Body of pancreas (tissue), 4 donors: ENCODE data around the gene PDIK1L. TPM values are rescaled to one million over a fixed set of nuclear protein-coding genes. Genes with fewer than 3 reads are reported as not detected.

ENCODE experiments used
- ATAC-seq: fragments of 150-250 bp; one replicate; pipeline ENCODE4 v1.9.1; 2016
- DNase-seq, 4 donors: peaks; one replicate each; pipeline ENCODE4 v3.0.0-alpha.2; 2019
- H3K27ac ChIP-seq, 4 donors: fragments of 200-600 bp; sonication (generic); 1 replicate in 3 of 4; 2 replicates in 1 of 4; pipeline versions ENCODE4 v1.5.1 to v1.6.1; 2016 to 2019; ENCODE audit warnings: mild to moderate bottlenecking in 1 of 4, mixed read lengths in 1 of 4, moderate library complexity in 1 of 4
- H3K27me3 ChIP-seq, 2 donors: fragments of 200-600 bp; sonication (generic); one replicate each; pipeline ENCODE4 v1.6.0; 2016; ENCODE audit warnings: mild to moderate bottlenecking in 1 of 2
- H3K36me3 ChIP-seq, 2 donors: fragments of 200-600 bp; sonication (generic); replicated peaks in 1 of 2; 2 replicates each; pipeline ENCODE4 v1.5.1; 2016; ENCODE audit warnings: low read depth in 2 of 2; ENCODE audit not compliant: insufficient read depth in 1 of 2
- H3K4me1 ChIP-seq: fragments of 200-600 bp; sonication (generic); one replicate; pipeline ENCODE4 v1.6.0; 2016
- H3K4me3 ChIP-seq, 2 donors: fragments of 200-600 bp; sonication (generic); 1 replicate in 1 of 2; 2 replicates in 1 of 2; pipeline ENCODE4 v1.5.1; 2016 to 2019
- H3K9me3 ChIP-seq, 3 donors: fragments of 200-600 bp; sonication (generic); 1 replicate in 2 of 3; 2 replicates in 1 of 3; pipeline ENCODE4 v1.5.1; 2016
- POLR2A ChIP-seq, 3 donors: fragments of 450-650 bp; IDR thresholded peaks; one replicate each; pipeline ENCODE4 v1.6.1; 2016; ENCODE audit warnings: antibody characterized with exemption in 3 of 3, mild to moderate bottlenecking in 2 of 3
- WGBS, 2 donors: methylation state at CpG; one replicate each; pipeline ENCODE4 v1.1.5; 2017; 5-methylcytosine and 5-hydroxymethylcytosine counted together
- intact Hi-C: fragments of 100-400 bp; cut with DNase I; formaldehyde crosslinking; loops from one replicate; pipeline ENCODE4 v1.15.1; 2023
- total RNA-seq, 2 donors: library from RNA; depleted of rRNA; stranded (reverse); fragments of >200 nt; gene quantifications; one replicate each; pipeline ENCODE4 v1.1.0, GENCODE V29; 2016
- TF ChIP-seq, protein P1 (sequence below), 7 experiments: fragments of 450-650 bp in 4 of 7; fragments of 200-600 bp in 3 of 7; sonication (generic) in 3 of 7; IDR thresholded peaks; one replicate each; pipeline ENCODE4 v1.5.1; 2016 to 2019; ENCODE audit warnings: antibody characterized with exemption in 7 of 7

The PDIK1L gene
- total RNA-seq, 2 donors from 2014 or later: 5.6 to 7.8 TPM

DNA sequence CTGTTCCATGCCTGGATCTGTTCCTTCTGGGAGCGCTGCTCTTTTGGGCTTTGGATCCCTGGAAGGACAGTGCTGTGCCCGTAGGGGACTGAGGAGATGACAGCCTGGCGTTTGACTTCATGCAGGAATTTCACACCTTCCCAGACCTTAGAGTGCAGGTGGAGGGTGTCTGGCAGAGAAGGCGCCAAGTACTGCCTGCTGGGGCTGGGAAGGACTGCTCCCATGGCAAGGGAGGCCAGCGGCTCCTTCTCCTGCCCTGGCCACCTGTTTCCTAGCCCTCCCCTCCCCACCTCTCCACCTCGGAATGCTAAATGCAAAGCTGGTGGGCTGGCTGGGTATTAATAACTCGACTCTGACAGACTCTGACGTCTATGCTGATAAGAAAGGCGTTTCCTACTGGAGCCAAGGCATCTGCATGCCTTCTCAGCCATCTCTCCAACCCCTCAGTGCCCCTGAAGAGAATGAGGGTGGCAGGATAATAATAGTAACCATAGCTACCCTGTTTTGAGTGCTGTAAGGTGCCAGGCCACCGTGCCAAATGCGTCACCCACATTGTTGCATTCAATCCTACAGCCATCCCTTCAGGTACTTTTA lies 17.5 kb upstream of the PDIK1L start:
- TF ChIP-seq POLR2A (IDR thresholded peaks at IDR 0.05): peak in 1 of 3 donors; percentile 73
- TF ChIP-seq, protein P1, sequence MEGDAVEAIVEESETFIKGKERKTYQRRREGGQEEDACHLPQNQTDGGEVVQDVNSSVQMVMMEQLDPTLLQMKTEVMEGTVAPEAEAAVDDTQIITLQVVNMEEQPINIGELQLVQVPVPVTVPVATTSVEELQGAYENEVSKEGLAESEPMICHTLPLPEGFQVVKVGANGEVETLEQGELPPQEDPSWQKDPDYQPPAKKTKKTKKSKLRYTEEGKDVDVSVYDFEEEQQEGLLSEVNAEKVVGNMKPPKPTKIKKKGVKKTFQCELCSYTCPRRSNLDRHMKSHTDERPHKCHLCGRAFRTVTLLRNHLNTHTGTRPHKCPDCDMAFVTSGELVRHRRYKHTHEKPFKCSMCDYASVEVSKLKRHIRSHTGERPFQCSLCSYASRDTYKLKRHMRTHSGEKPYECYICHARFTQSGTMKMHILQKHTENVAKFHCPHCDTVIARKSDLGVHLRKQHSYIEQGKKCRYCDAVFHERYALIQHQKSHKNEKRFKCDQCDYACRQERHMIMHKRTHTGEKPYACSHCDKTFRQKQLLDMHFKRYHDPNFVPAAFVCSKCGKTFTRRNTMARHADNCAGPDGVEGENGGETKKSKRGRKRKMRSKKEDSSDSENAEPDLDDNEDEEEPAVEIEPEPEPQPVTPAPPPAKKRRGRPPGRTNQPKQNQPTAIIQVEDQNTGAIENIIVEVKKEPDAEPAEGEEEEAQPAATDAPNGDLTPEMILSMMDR (IDR thresholded peaks at IDR 0.05): peak in 1 of 7 experiments; percentile 4
- peak; percentile 63 to 90 (median 74) for DNase-seq

DNA sequence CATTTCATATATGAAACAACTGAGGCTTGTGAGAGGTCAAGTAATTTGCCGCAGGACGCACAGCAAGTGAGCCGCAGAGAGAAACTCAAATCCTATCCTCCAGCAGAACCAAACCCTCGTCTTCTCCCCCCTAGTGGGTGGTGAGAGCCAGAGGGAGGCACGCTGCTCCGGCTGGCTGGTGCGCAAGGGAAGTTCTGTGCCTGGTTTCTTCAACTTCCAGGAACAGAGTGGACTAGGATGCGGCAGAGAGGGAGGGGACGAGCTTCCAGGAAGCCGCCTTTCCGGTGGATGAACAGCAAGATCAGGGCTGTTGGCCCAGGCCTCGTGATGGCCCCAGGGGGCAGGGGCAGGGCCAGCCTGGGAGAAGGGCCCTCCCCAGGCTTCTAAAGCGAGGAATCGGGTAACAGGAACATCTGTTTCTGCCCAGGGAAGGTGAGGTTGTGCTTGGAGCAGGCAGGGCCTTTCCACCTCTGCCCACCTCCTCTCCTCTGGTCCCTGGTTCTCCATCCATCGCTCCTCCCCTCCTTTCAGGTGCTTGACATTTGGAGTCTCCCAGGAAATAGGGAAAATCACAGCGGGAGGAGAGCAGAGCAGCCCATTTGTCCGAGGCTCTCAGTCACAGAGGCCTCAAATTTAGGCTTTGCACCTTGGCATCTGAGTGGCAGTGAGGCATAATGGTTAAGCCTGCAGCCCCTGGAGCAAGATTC lies 16.8 kb upstream of the PDIK1L start:
- peaks cover 23% of the 10 kb centered on the region for H3K4me1 ChIP-seq
- 68 to 89% methylated on average over 8 to 17 of the region's 17 CpGs for WGBS, 2 donors
- H3K27ac ChIP-seq: peak overlapping the region; percentile 54 to 78 (median 65)
- ATAC-seq: peak; percentile 27
- no peak overlapping the region for H3K4me3 ChIP-seq
- intact Hi-C loops: no loop called here
- H3K27me3 ChIP-seq: no peaks in the 10 kb centered on the region
- DNase-seq: peak in 3 of 4 donors; percentile 29 to 40 (median 33)
- H3K36me3 ChIP-seq: no peaks in the 10 kb centered on the region
- no peaks in the 10 kb centered on the region for H3K9me3 ChIP-seq
- TF ChIP-seq, protein P1 (IDR thresholded peaks at IDR 0.05): peak in 1 of 7 experiments; percentile 4
- no peak for TF ChIP-seq POLR2A (IDR thresholded peaks at IDR 0.05)

More for the DNA sequence above, 17.5 kb upstream of the PDIK1L start:
- WGBS, 2 donors: 8 to 19% methylated on average over 7 to 11 of the region's 11 CpGs
- intact Hi-C loops: no loop called here
- no peaks in the 10 kb centered on the region for H3K36me3 ChIP-seq
- no peak overlapping the region for H3K4me3 ChIP-seq
- peak; percentile 90 for ATAC-seq
- no peaks in the 10 kb centered on the region for H3K9me3 ChIP-seq
- H3K27ac ChIP-seq: peak overlapping the region; percentile 54 to 78 (median 65)
- H3K27me3 ChIP-seq: no peaks in the 10 kb centered on the region
- H3K4me1 ChIP-seq: peaks cover 23% of the 10 kb centered on the region

DNA sequence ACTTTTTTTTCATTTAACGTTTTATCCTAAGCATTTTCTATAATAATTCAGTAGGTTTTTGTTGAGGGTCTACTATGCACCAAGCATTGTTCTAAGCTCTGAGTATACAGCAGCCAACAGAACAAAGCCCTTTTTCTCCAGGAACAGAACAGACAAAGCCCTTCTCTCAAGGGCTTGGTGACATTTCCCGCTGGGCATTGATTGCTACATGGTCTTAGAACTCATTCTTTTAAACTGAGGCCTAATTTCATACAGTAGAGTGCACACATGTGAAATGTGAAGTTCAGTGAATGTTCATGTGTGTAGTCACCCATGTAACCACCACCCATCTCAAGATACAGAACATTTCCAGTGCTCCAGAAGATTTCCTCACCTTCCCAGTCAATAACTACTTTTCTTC lies 15.2 kb upstream of the PDIK1L start:
- no peaks in the 10 kb centered on the region for H3K9me3 ChIP-seq
- no peak overlapping the region for H3K4me3 ChIP-seq
- H3K36me3 ChIP-seq: no peaks in the 10 kb centered on the region
- ATAC-seq (no peak), DNase-seq (no peak)
- H3K4me1 ChIP-seq: peaks cover 23% of the 10 kb centered on the region
- no peak overlapping the region for H3K27ac ChIP-seq
- intact Hi-C loops: no loop called here
- TF ChIP-seq POLR2A (IDR thresholded peaks at IDR 0.05): no peak
- H3K27me3 ChIP-seq: no peaks in the 10 kb centered on the region
- WGBS, 2 donors: 67 to 77% methylated on average over 2 of the region's 2 CpGs

DNA sequence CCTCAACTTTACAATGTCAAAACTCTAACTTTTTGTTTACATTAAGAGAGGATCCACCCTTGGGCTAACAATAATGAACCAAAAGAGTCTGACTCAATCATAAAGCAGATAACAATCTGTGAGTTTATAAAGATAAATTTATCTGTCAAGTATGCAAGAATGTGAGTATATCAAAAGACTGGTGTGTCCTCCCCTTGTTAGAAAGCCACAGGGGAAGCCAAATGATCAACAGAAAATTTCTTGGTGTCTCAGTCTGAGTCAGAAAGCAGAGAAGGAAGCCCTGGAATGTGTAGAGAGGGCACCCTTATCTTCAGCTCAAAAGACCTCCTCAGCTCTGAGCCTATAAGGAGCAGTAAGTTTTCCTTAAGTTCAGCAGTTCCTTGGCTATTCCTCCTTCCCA lies 13.9 kb upstream of the PDIK1L start:
- ATAC-seq (no peak), DNase-seq (no peak)
- Histone ChIP-seq H3K9me3 (no peaks in the 10 kb centered on the region), H3K4me3 (no peak overlapping the region), H3K27me3 (no peaks in the 10 kb centered on the region), H3K36me3 (no peaks in the 10 kb centered on the region), H3K4me1 (peaks cover 23% of the 10 kb centered on the region), H3K27ac (no peak overlapping the region)
- no peak for TF ChIP-seq POLR2A (IDR thresholded peaks at IDR 0.05)
- TF ChIP-seq, protein P1 (IDR thresholded peaks at IDR 0.05): no peak
- intact Hi-C loops: no loop called here

DNA sequence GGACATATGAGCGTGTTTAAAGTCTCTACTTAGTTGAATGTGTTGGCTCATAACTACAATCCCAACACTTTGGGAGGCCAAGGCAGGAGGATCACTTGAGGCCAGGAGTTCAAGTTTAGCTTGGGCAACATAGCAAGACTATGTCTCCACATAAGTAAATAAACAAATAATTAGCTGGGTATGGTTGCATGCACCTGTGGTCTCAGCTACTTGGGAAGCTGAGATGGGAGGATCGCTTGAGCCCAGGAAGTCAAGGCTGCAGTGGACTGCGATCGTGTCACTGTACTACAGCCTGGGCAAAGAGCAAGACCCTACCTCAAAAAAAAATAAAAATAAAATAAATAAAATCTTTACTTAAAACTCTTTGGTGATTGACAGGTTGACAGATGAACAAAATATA lies 13.0 kb upstream of the PDIK1L start:
- intact Hi-C loops: no loop called here
- H3K27me3 ChIP-seq: no peaks in the 10 kb centered on the region
- TF ChIP-seq POLR2A (IDR thresholded peaks at IDR 0.05): no peak
- TF ChIP-seq, protein P1 (IDR thresholded peaks at IDR 0.05): no peak
- H3K4me1 ChIP-seq: peaks cover 19% of the 10 kb centered on the region
- H3K27ac ChIP-seq: no peak overlapping the region
- no peak overlapping the region for H3K4me3 ChIP-seq
- ATAC-seq: no peak
- DNase-seq: no peak
- WGBS, 2 donors: 91 to 98% methylated on average over 4 of the region's 4 CpGs
- no peaks in the 10 kb centered on the region for H3K36me3 ChIP-seq
- H3K9me3 ChIP-seq: no peaks in the 10 kb centered on the region
